DOHH2 (cell line): Measurements from ENCODE around the gene SREK1IP1.

Experiments
- H3F3A ChIP-seq: fragments of 200-600 bp; sonication (generic), shearing (Covaris generic); 2 replicates; pipeline ENCODE4 v1.6.0; 2016; ENCODE audit warnings: antibody characterized with exemption, mild to moderate bottlenecking; ENCODE audit not compliant: control insufficient read depth, insufficient read depth
- H3K27ac ChIP-seq: fragments of 200-600 bp; sonication (generic); 2 replicates; pipeline ENCODE4 v1.5.1; 2014; ENCODE audit warnings: low read depth, mild to moderate bottlenecking, low read length, moderate library complexity
- H3K27me3 ChIP-seq: fragments of 200-600 bp; sonication (generic); 2 replicates; pipeline ENCODE4 v1.6.1; 2014; ENCODE audit warnings: mild to moderate bottlenecking, low read length, mixed read lengths; ENCODE audit not compliant: control insufficient read depth
- H3K36me3 ChIP-seq: fragments of 200-600 bp; sonication (generic); 2 replicates; pipeline ENCODE4 v1.6.1; 2014; ENCODE audit warnings: mild to moderate bottlenecking, low read length, moderate library complexity, mixed read lengths; ENCODE audit not compliant: control insufficient read depth
- H3K4me1 ChIP-seq: fragments of 200-600 bp; sonication (generic); 2 replicates; pipeline ENCODE4 v1.6.1; 2014; ENCODE audit warnings: mild to moderate bottlenecking, low read length, mixed read lengths; ENCODE audit not compliant: control insufficient read depth
- H3K4me2 ChIP-seq: fragments of 200-600 bp; sonication (generic); 2 replicates; pipeline ENCODE4 v1.6.0; 2014; ENCODE audit warnings: mild to moderate bottlenecking, low read length, moderate library complexity
- H3K4me3 ChIP-seq: fragments of 200-600 bp; sonication (generic); 2 replicates; pipeline ENCODE4 v1.5.1; 2014; ENCODE audit warnings: mild to moderate bottlenecking, low read length, mixed read lengths
- H3K79me2 ChIP-seq: fragments of 200-600 bp; sonication (generic); 2 replicates; pipeline ENCODE4 v1.6.1; 2014; ENCODE audit warnings: mild to moderate bottlenecking, low read length, mixed read lengths; ENCODE audit not compliant: control insufficient read depth
- H3K9me2 ChIP-seq: fragments of 200-600 bp; sonication (generic); replicated peaks from 2 replicates; pipeline ENCODE4 v1.6.1; 2014; ENCODE audit warnings: mild to moderate bottlenecking, low read length, mixed read lengths; ENCODE audit not compliant: control insufficient read depth
- H3K9me3 ChIP-seq: fragments of 200-600 bp; sonication (generic); 2 replicates; pipeline ENCODE4 v1.6.1; 2014; ENCODE audit warnings: antibody characterized with exemption, low read length, mixed read lengths; ENCODE audit not compliant: control insufficient read depth, insufficient read depth
- H4K20me1 ChIP-seq: fragments of 200-600 bp; sonication (generic); 2 replicates; pipeline ENCODE4 v1.6.0; 2014; ENCODE audit warnings: low read depth, mild to moderate bottlenecking, antibody characterized with exemption, low read length, moderate library complexity; ENCODE audit not compliant: control insufficient read depth, insufficient read depth
- EZH2phosphoT487 ChIP-seq: fragments of 200-600 bp; sonication (generic); IDR thresholded peaks from 2 replicates; pipeline ENCODE4 v1.6.1; 2017; ENCODE audit warnings: borderline replicate concordance, mild to moderate bottlenecking, antibody characterized with exemption, low read length, moderate library complexity, mixed read lengths
- TF ChIP-seq, protein P1 (sequence below): fragments of 200-600 bp; sonication (generic); IDR thresholded peaks from one replicate; pipeline ENCODE4 v1.5.1; 2014; ENCODE audit warnings: antibody characterized with exemption, mild to moderate bottlenecking, low read depth, low read length; ENCODE audit not compliant: poor library complexity, severe bottlenecking

The SREK1IP1 gene

DNA sequence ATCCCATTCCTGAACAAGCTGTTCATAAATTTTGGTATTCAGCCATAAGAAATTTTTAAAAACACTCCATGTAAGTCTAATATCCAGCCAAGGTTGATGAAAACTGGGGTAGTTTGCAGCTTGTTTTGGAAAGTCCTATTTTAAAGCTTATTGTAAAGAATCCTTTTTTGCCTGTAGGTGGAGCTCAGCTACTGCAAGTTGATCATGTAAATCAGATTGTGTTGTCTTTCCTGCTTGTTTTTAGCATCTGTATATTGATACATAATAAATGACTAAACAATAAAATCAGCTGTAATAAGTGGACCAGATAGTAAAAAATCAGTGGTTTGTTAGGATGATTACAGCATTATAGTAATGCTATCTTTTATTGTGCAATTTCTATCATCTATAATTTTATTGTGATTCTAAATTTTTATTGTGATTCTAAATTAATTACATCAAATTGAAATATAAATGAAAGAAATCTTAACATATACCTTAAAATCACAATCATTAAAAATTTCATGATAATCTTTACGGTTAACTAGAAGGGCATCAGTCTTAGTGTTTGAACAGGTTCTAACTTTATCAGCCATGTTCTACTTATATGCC is 42.7 kb upstream of the SREK1IP1 start:
- no peaks in the 10 kb centered on the region for H3K36me3 ChIP-seq

DNA sequence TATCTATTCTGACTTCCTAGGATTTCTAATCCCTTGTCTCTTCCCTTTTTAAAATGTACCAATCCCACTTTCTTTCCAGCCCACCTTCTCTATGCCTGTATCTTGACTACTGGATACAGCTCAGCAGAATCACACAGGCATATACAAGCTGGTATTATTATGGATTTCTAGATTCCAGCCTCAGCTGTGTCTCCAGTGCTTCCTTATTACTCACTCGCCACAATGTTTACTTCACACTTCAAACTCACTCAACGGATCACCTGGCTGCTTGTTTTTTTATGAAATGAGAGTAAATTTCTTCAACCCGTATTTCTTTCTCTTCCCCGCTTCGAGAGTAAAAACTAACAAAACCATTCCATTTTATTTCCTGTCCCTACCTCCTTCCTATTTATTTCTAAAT is 39.0 kb upstream of the SREK1IP1 start:
- no peak for TF ChIP-seq EZH2phosphoT487
- TF ChIP-seq, protein P1, sequence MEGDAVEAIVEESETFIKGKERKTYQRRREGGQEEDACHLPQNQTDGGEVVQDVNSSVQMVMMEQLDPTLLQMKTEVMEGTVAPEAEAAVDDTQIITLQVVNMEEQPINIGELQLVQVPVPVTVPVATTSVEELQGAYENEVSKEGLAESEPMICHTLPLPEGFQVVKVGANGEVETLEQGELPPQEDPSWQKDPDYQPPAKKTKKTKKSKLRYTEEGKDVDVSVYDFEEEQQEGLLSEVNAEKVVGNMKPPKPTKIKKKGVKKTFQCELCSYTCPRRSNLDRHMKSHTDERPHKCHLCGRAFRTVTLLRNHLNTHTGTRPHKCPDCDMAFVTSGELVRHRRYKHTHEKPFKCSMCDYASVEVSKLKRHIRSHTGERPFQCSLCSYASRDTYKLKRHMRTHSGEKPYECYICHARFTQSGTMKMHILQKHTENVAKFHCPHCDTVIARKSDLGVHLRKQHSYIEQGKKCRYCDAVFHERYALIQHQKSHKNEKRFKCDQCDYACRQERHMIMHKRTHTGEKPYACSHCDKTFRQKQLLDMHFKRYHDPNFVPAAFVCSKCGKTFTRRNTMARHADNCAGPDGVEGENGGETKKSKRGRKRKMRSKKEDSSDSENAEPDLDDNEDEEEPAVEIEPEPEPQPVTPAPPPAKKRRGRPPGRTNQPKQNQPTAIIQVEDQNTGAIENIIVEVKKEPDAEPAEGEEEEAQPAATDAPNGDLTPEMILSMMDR, result no peak
- Histone ChIP-seq H3F3A (no peaks in the 10 kb centered on the region), H3K4me2 (no peak overlapping the region), H3K4me3 (no peak overlapping the region), H3K79me2 (no peaks in the 10 kb centered on the region), H3K27me3 (no peaks in the 10 kb centered on the region), H3K36me3 (no peaks in the 10 kb centered on the region; the same call in 1 of the 2 replicates), H3K9me3 (no peaks in the 10 kb centered on the region), H3K27ac (no peak overlapping the region), H3K4me1 (no peaks in the 10 kb centered on the region), H4K20me1 (no peaks in the 10 kb centered on the region), H3K9me2 (no peaks in the 10 kb centered on the region)

More for the DNA sequence above, 42.7 kb upstream of the SREK1IP1 start:
- no peaks in the 10 kb centered on the region for H3K4me1 ChIP-seq
- no peaks in the 10 kb centered on the region for H3K79me2 ChIP-seq
- H3K4me2 ChIP-seq, result no peak overlapping the region
- H3K4me3 ChIP-seq, result no peak overlapping the region
- TF ChIP-seq EZH2phosphoT487, result no peak
- TF ChIP-seq, protein P1, result peak; percentile 70
- H3K9me3 ChIP-seq, result no peaks in the 10 kb centered on the region
- H4K20me1 ChIP-seq, result no peaks in the 10 kb centered on the region
- no peaks in the 10 kb centered on the region for H3F3A ChIP-seq
- H3K27me3 ChIP-seq, result no peaks in the 10 kb centered on the region
- no peaks in the 10 kb centered on the region for H3K9me2 ChIP-seq
- H3K27ac ChIP-seq, result no peak overlapping the region

DNA sequence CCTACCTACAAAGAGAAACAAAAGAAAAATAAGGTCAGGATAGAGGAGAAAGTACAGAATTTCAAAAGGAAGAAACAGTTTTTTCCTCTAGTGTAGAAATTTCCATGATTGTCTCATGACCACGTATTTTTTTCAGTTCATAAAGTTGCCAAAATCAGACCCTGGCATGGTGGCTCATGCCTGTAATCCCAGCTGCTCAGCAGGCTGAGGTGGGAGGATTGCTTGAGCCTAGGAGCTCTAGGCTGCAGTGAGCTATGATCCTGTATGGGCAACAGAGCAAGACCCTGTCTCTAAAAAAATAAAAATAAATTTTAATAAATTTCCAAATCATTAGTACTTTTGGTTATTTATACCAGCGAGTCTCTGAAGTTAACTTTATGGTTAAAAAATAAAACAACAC is 38.0 kb upstream of the SREK1IP1 start:
- Histone ChIP-seq H3K36me3 (no peaks in the 10 kb centered on the region; the same call in 1 of the 2 replicates), H3K27ac (no peak overlapping the region), H3K27me3 (no peaks in the 10 kb centered on the region), H3K4me2 (no peak overlapping the region), H3K9me2 (no peaks in the 10 kb centered on the region), H3K9me3 (no peaks in the 10 kb centered on the region), H4K20me1 (no peaks in the 10 kb centered on the region), H3F3A (no peaks in the 10 kb centered on the region), H3K4me1 (no peaks in the 10 kb centered on the region), H3K79me2 (no peaks in the 10 kb centered on the region), H3K4me3 (no peak overlapping the region)
- TF ChIP-seq, protein P1, result no peak
- TF ChIP-seq EZH2phosphoT487, result no peak
